ENCODE data around the gene TSPAN33. TPM values are rescaled to one million over a fixed set of nuclear protein-coding genes. Genes with fewer than 3 reads are reported as not detected.
"Not testable (repeated sequence)": the region's sequence is repeated elsewhere in the genome, so short reads cannot be mapped to it uniquely, and the experiment has no call there.

Gene TSPAN33
- total RNA-seq, 1 donor, result 41.7 TPM

DNA sequence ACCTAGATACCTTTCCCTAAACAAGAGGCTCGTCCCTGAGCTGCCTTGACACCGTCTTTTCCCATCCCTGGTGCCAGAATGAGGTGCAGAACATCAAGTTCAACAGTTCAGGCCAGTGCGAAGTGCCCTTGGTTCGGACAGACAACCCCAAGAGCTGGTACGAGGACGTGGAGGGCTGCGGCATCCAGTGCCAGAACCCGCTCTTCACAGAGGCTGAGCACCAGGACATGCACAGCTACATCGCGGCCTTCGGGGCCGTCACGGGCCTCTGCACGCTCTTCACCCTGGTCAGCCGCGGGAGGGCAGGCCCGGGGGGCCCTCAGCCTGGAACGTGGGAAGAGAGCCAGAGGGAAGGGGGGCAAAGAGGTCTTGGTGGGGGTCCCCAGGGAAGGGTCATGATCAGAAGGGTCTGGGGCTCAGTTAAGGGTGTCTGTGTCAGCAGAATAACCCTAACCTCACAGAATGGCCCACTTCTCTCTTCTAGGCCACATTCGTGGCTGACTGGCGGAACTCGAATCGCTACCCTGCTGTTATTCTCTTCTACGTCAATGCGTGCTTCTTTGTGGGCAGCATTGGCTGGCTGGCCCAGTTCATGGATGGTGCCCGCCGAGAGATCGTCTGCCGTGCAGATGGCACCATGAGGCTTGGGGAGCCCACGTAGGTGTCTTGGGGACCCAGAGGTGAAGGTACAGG, 60.8 kb downstream of the TSPAN33 start:
- DNase-seq (ENCODE audit: low read depth in 2 of 3, low spot score in 2 of 3), result no peak

DNA sequence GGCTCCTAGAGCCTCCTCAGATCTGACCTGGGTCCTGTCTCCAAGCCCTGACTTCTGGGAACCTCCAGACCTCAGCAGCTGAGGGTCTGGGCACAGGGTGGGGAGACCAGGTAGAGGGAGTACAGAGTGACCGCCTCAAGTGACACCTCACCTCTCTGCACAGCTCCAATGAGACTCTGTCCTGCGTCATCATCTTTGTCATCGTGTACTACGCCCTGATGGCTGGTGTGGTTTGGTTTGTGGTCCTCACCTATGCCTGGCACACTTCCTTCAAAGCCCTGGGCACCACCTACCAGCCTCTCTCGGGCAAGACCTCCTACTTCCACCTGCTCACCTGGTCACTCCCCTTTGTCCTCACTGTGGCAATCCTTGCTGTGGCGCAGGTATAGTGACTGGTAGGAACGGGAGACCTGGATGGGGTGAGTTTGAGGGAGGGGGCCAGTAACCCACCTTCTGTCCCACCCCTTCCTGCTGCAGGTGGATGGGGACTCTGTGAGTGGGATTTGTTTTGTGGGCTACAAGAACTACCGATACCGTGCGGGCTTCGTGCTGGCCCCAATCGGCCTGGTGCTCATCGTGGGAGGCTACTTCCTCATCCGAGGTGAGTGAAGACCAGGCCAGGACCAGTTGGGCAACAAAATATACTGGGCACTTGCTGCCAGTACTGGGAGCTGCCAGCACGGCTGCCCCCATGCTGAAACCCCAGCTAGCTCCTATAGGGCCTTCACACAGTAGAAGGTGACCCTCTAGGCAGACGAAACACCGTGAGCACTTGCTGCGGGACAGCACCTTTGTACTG, 61.7 kb downstream of the TSPAN33 start:
- no peak for DNase-seq (ENCODE audit: low read depth in 2 of 3, low spot score in 2 of 3)

DNA sequence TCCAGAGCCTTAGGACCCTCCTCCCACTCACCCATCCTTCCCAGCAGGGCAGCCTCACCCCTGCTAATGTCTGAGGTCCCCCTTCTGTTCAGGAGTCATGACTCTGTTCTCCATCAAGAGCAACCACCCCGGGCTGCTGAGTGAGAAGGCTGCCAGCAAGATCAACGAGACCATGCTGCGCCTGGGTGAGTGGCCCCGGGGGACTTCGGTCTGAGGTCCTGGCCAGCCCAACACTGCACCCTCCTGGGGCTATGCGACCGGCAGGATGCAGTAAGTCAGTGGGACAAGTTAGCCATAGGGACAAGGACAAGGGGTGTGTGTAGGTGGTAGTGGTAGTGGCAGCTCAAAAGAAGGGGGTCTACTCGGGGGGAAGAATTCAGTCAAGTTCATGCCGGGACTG, 64.2 kb downstream of the TSPAN33 start:
- DNase-seq (ENCODE audit: low read depth in 2 of 3, low spot score in 2 of 3), result no peak

- DNase-seq (ENCODE audit: low read depth in 2 of 3, low spot score in 2 of 3), result no peak
Measured at GRCh38 chr7:129209067-129209926, 64.8 kb downstream of the TSPAN33 start.

DNA sequence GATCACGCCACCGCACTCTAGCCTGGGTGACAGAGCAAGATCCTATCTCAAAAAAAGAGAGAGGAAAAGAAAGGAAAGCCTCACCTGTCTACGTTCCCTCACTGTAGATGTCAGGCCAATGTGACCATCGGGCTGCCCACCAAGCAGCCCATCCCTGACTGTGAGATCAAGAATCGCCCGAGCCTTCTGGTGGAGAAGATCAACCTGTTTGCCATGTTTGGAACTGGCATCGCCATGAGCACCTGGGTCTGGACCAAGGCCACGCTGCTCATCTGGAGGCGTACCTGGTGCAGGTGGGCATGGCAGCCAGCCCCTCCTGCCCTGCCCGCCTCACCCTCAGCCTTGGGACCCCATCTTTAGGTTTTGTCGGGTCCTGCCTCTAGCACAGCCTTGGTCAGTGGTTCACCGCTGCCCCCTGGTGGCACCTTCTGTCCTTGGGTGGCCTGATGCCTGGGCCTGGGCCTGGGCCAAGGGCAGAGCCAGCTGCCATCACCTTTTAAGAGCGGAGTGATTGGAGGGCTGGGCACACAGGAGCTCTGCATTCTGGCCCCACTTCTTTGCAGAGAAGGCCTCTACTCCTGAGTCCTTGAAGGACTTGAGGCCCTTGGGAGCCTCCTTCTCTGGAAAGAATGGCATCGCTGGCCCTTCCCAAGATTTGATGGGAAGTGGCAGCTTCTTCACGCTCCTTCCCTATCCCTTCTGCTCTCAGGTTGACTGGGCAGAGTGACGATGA, 65.9 kb downstream of the TSPAN33 start:
- DNase-seq (ENCODE audit: low read depth in 2 of 3, low spot score in 2 of 3), result peak in 2 of 3 donors; percentile 65 to 82

GRCh38 chr7:129210989-129211312, 66.4 kb downstream of the TSPAN33 start:
- no peak for DNase-seq (ENCODE audit: low read depth in 2 of 3, low spot score in 2 of 3)

DNA sequence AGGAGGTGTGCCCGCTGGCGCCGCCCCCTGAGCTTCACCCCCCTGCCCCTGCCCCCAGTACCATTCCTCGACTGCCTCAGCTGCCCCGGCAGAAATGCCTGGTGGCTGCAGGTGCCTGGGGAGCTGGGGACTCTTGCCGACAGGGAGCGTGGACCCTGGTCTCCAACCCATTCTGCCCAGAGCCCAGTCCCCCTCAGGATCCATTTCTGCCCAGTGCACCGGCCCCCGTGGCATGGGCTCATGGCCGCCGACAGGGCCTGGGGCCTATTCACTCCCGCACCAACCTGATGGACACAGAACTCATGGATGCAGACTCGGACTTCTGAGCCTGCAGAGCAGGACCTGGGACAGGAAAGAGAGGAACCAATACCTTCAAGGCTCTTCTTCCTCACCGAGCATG, 67.6 kb downstream of the TSPAN33 start:
- no peak for DNase-seq (ENCODE audit: low read depth in 2 of 3, low spot score in 2 of 3)

DNA sequence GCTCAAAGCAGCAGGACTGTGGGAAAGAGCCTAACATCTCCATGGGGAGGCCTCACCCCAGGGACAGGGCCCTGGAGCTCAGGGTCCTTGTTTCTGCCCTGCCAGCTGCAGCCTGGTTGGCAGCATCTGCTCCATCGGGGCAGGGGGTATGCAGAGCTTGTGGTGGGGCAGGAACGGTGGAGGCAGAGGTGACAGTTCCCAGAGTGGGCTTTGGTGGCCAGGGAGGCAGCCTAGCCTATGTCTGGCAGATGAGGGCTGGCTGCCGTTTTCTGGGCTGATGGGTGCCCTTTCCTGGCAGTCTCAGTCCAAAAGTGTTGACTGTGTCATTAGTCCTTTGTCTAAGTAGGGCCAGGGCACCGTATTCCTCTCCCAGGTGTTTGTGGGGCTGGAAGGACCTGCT, 68.1 kb downstream of the TSPAN33 start:
- DNase-seq (ENCODE audit: low read depth in 2 of 3, low spot score in 2 of 3), result no peak

- peak in 1 of 3 donors; percentile 18 for DNase-seq (ENCODE audit: low read depth in 2 of 3, low spot score in 2 of 3)
Measured at GRCh38 chr7:129213828-129214227, 69.3 kb downstream of the TSPAN33 start.

DNA sequence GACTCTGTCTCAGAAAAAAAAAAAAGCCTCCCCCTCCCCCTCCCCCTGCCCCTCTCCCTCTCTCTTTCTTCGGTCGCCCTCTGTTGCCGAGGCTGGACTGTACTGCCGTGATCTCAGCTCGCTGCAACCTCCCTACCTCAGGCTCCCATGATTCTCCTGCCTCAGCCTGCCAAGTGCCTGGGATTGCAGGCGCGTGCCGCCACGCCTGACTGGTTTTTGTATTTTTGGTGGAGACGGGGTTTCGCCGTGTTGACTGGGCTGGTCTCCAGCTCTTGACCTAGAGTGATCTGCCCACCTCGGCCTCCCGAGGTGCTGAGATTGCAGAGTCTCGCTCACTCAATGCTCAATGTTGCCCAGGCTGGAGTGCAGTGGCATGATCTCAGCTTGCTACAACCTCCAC, 71.2 kb downstream of the TSPAN33 start:
- DNase-seq (ENCODE audit: low read depth in 2 of 3, low spot score in 2 of 3), result not testable (repeated sequence)

DNA sequence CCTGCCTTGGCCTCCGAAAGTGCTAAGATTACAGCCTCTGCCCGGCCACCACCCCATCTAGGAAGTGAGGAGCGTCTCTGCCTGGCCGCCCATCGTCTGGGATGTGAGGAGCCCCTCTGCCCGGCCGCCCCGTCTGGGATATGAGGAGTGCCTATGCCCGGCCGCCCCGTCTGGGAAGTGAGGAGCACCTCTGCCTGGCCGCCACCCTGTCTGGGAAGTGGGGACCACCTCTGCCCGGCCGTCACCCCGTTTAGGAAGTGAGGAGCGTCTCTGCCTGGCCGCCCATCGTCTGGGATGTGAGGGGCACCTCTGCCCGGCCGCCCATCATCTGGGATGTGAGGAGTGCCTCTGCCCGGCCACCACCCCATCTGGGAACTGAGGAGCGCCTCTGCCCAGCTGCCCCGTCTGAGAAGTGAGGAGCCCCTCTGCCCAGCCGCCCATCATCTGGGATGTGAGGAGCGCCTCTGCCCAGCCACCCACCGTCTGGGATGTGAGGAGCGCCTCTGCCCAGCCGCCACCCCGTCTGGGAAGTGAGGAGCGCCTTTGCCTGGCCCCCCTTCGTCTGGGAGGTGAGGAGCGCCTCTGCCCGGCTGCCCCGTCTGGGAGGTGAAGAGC, 71.7 kb downstream of the TSPAN33 start:
- not testable (repeated sequence) for DNase-seq (ENCODE audit: low read depth in 2 of 3, low spot score in 2 of 3)

DNA sequence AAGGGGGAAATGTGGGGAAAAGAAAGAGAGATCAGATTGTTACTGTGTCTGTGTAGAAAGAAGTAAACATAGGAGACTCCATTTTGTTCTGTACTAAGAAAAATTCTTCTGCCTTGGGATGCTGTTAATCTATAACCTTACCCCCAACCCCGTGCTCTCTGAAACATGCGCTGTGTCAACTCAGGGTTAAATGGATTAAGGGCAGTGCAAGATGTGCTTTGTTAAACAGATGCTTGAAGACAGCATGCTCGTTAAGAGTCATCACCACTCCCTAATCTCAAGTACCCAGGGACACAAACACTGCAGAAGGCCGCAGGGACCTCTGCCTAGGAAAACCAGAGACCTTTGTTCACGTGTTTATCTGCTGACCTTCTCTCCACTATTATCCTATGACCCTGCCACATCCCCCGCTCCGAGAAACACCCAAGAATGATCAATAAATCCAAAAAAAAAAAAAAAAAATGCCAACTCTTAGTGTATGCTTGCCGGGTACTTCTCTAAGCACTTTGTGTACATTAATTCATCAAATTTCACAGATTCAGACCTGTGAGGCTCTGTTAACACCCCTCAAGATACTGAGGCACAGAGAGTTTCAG, 72.4 kb downstream of the TSPAN33 start:
- not testable (repeated sequence) for DNase-seq (ENCODE audit: low read depth in 2 of 3, low spot score in 2 of 3)

GRCh38 chr7:129218514-129219062, 74.1 kb downstream of the TSPAN33 start:
- peak; percentile 61 to 82 (median 74) for DNase-seq (ENCODE audit: low read depth in 2 of 3, low spot score in 2 of 3)

DNA sequence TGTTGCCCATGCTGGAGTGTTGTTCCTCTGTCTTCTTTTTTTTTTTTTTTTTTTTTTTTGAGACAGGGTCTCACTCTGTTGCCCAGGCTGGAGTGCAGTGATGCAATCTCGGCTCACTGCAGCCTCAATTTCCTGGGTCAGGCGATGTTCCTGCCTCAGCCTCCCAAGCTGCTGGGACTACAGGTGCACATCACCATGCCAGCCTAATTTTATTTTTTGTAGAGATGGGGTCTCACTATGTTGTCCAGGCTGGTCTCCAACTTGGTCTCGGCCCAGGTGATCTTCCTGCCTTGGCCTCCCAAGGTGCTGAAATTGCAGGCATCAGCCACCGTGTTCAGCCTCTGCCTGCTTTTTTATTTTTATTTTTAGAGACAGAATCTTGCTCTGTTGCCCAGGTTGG, 74.7 kb downstream of the TSPAN33 start:
- DNase-seq (ENCODE audit: low read depth in 2 of 3, low spot score in 2 of 3), result not testable (repeated sequence)

Small RNA genes within 50 kb of the gene (small RNA-seq; reads per million reads assigned to genes)
- gene RNY1P11, result 0.81 reads per million, percentile 19 among the genes with 10 or more reads in this experiment

Other genes starting within 250 kb of the TSPAN33 start
- under 0.01 TPM for gene KCP, start 234.0 kb upstream of the TSPAN33 start, total RNA-seq
- 76.5 TPM for gene IRF5, start 206.8 kb upstream of the TSPAN33 start, total RNA-seq
- 46.0 TPM for gene TNPO3, start 89.6 kb upstream of the TSPAN33 start, total RNA-seq
- 33.1 TPM for gene SMO, start 43.9 kb downstream of the TSPAN33 start, total RNA-seq
- gene AHCYL2, start 80.3 kb downstream of the TSPAN33 start, total RNA-seq, result 9.2 TPM